HG03064 (cell line): Measurements from ENCODE around the gene ACSL3.

Experiments
- ATAC-seq: cut with Tn5 transposase; IDR thresholded peaks from one replicate; pipeline ENCODE4 v1.9.1; 2021; ENCODE audit warnings: low read depth; ENCODE audit not compliant: unreplicated experiment

The ACSL3 gene

DNA sequence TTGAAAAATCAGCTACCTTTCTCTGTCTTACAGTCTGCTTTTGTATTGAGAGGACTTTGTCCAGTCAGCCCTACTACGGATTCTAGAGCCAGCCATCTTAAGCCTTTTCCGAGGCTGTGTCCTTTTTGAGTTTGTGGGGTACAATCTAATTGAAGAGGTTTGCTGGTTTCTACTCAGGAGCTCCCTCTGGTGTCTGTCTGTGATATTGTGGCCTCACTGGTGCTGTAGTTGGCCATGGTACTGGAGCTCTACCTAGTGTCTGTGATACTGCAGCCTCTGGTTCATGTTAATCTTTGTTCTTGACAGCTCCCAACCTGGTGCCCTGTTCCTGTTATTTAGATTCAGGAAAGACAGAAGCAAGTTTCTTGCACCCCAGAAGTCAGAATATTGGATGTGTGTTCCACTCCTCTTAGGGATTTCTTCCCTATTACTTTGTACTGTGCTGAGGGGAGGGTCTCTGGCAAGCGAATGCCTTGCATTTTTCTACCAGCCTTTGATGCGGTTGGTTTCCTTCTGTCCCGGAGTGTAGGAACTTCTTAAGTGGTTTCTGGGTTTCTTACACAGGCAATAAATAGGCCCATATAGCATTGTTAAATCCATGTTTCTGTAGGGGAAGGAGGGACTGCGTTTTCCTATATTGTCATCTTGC lies 78.5 kb downstream of the ACSL3 start:
- no peak for ATAC-seq

DNA sequence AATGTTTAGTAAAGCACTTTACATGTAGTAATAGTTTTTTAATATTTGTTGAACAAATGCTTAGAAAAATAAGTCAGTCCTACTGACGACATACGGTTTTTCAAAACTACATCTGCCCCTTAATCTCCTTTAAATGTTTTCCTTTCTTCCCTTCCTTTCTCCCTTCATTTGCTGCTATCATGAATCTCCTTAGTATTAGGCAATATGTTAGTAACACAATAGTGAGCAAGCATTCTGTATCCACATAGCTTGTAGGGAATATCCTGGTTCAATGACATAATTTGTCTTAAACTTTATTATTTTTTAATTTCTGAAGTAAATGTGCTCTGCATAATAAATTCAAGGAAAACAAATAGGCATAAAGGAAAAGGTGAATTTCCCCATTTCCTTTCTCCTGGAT lies 79.1 kb downstream of the ACSL3 start:
- ATAC-seq: no peak

DNA sequence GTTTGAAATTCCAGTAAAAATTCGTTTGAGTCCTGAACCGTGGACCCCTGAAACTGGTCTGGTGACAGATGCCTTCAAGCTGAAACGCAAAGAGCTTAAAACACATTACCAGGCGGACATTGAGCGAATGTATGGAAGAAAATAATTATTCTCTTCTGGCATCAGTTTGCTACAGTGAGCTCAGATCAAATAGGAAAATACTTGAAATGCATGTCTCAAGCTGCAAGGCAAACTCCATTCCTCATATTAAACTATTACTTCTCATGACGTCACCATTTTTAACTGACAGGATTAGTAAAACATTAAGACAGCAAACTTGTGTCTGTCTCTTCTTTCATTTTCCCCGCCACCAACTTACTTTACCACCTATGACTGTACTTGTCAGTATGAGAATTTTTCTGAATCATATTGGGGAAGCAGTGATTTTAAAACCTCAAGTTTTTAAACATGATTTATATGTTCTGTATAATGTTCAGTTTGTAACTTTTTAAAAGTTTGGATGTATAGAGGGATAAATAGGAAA lies 80.7 kb downstream of the ACSL3 start:
- no peak for ATAC-seq

DNA sequence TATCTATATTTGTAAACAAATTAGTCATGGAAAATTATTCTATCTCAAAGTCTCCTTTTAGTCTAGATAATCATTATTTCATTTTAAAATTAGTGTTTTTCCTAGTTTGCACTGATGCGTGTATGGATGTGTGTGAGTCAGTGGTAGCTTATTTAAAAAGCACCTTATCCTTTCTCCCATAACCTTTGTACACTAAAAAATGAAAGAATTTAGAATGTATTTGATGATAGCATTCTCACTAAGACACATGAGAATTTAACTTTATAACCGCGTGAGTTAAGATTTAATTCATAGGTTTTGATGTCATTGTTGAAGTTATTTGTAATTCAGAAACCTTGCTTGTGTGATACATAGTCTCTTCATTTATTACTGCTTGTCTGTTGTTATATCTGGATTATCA lies 81.7 kb downstream of the ACSL3 start:
- no peak for ATAC-seq

DNA sequence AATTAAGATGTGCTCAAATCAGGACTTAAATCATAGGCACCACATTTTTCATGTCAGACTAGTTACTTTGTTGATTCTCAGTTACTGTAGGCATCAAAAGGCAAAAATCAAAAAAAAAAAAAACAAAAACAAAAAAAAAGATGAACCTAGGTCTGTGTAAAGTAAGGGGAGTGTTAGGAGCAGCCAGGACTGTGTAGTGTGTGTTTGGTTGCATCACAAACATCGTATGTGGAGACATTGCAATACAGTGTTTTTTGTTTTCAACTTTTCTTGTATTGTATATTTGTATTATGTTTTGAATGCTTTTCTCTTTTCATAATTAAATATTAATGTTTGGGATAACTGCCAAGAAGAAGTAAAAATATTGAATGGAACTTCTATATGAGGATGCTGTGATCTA lies 82.1 kb downstream of the ACSL3 start:
- ATAC-seq: no peak

DNA sequence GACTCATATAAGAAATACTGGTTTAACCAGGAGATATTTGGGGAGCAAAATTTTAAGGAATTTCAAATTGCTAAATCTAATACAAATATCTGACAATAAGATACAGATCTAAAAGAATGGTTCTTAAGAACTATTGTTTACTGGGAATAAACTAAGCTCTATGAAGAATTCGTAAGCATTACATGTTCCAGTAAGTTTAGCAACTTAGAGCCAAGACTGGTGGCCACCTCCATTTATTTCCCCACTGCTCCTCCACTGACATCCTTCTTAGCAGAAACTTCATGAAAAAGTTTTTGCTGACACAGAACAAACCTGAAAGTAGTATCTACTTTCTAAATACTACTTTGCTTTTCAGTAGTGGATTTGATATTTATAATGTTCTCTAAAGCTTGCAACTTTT lies 83.0 kb downstream of the ACSL3 start:
- ATAC-seq: peak; percentile 91

DNA sequence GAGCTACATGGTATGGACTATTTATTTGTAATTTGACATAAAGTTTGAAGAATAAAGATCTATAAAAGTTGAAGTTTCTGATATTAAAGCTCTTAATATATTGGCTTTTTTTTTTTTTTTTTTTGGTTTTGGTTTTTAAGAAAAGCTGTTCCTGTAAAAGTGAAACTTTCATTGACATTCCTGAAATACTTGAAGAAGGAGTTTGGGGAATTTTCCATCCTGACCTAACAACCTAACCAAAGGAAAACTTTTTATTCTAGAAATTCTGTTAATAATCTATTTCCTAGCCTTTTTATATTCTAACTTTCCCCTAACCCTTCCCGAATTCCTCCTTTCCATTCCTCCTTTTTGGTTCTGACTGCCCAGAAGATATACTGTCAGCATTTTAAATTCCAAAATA lies 83.7 kb downstream of the ACSL3 start:
- ATAC-seq: no peak

DNA sequence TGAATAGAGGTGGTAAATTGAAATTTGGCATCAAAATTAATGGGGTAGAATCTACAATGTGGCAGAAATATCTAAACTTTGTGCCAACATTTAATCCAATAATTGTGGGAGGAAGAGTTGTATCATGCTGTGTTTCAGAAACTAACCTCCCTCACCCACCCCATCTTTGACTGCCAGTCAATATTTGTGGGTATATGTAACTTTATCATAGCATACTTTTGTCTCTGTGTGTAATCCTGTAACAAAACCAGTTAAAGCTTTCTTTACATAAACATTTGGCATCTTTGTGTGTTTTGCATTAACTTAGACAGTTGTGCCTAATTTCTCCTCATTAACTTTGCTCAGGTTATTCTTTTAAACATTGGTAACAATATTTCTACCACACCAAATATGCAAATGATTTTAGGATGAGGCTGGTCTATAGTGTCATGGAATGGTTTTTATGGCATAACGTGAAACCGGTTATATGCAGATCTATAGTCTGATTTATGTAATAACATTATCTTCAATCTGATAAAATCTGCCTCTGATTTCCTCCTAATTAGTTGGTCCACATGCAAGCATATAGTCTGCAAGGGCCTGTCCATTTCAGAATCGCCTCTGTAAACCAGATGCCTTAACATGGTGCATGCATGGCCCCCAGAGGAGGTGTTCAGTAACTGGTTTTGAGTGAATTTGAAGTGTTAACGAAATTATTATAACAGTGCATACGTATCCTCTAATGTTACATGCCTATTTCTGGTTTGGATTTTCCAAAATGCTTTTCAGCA lies 84.3 kb downstream of the ACSL3 start:
- no peak for ATAC-seq

DNA sequence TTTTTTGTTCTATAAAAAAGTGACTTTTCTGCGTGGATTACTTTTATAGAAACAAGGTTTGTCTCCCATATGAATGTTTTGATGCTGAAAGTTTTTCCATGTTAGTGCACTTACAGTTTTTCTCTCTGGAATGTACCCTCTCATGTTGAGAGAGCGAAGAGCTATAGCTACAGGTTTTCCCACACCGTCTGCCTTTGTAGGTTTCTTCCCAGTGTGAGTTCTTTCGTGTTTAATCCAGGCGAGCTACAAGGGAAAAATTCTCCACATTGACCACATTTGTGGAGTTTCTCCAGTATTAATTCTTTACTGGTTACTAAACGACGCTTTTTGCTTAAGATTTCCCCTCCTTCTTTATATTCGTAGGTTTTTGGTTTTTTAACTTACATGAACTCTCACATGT lies 85.1 kb downstream of the ACSL3 start:
- ATAC-seq: no peak

DNA sequence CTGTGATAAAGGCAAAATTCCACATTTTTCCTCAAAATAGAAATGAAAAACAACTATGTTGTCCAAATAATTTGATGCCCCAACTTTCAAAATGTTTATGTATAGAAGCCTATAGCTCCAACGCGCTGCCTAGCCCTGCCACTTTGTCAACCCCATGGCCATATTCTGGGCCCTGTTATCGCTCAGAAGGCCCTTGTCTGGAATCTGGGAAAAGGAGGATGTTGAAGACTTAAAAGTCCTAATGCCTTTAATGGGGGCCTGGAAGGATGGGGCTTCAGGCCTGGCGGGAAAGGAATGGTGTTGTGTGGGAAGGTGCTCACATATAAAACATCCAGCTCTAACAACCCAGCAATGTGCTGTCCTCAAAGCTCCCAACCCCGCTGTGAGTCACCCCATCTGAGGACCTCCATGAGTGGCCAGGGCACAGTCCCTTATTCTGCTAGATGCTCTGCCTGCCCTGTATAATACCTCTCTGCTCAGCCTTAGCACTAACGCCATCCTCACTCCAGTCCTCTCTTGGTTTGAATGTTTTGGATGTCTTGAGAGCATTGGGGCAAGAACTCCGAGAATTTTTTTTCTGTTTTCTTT lies 86.0 kb downstream of the ACSL3 start:
- ATAC-seq: no peak

DNA sequence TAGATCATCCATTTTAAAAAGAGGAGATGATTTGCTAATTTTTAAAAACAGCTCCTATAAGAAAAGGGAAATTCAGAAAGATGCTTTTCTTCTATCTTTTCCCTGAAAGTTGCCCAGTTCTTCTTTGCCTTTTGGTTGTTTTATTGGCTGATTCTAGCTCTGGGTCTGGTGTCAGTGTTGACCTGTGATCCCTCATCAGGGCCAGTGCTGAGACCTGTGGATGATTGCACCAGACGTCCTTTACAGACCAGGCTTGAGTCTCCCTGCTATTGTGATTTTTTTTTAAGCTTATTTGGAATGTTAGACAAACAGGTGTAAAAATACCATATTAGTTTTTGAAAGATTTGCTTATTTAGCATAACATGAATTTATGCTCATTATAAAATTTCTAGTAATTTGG lies 88.2 kb downstream of the ACSL3 start:
- no peak for ATAC-seq

DNA sequence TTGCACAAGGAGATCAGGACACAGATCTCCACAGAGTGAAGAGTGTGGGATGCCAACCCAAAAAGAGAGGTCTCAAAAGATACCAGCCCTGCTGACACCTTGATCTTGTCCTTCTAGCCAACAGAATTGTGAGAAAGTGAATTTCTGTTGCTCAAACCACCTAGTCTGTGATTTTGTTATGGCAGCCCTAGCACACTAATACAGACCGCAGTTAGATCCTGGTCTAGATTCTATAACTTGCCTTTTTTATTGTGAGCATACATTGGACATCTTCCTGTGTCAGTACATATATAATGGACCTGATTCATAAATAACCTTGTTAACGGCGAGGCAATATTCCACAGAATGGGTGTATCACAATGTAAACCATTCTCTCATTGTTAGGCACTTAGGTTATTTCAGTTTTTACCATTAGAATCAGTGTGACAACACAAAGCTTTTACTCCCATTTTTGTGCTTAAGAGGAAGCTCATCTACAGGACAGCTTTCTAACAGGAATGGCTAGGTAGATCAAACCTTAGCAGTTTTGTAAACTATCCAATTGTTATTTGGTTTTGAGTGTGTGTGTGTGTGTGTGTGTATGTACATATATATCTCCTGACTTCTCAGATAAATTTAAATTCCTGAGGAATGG lies 89.0 kb downstream of the ACSL3 start:
- ATAC-seq: no peak

DNA sequence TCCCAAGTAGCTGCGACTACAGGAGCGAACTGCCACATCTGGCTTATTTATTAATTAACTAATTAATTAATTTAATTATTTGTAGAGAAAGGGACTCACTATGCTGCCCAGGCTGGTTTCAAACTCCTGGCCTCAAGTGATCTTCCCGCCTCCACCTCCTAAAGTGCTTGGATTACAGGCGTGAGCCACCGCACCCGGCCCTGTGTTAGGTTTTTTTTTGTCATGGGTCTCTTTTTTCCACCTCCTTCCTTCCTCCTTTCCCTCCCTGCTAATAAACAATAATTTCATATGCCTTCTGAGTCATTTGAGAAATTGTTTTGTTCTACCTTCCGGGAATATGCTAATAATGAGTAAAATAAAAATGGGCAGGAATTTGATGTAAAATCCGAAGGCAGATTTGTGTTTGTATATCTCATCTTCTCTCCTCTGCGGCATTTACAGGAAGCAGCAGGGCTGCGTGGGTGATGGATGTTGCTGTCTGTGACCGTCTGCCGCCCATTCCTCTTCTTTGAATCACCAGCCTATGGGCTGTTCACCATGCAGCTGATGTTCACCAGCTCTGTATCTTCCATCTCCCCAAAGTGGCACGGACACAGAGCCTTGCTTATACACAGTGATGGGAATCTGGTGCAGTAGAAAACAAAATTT lies 89.9 kb downstream of the ACSL3 start:
- ATAC-seq: no peak

DNA sequence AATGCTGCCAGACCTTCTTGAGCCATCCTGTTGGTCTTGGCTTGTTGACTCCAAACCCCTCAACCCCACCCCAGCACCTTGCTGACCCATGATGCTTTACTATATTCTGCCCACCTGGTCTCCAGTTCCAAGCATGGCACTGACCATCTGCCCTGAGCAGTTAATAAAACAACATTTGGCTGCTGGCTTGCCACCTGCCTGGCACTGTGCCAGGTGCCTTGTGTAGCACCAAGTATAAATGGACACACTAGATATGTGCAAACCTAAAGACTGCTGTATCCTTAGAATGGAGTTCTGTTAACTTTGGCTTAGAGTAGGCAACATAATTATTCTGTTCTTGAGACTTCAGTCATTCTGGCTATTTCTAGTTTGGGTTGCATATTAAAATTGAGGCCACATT lies 91.4 kb downstream of the ACSL3 start:
- ATAC-seq: no peak

DNA sequence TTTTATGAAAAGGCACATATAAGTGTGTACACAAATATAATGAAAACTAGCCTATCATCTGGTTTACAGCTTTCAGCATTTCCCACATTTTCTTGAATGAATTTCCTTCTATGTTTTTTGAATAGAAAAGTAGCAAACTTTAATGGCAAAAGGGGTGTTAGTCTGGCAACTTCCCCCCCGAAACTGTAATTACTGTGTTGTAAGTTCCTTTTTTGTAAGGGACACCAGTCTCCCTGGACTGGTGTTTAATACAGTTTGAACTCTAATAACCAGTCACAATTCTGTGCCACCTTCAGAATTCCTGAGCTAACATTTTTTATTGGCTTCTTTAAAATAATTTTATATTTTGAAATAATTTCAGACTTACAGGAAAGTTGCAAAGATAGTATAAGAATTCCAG lies 94.2 kb downstream of the ACSL3 start:
- ATAC-seq: no peak

DNA sequence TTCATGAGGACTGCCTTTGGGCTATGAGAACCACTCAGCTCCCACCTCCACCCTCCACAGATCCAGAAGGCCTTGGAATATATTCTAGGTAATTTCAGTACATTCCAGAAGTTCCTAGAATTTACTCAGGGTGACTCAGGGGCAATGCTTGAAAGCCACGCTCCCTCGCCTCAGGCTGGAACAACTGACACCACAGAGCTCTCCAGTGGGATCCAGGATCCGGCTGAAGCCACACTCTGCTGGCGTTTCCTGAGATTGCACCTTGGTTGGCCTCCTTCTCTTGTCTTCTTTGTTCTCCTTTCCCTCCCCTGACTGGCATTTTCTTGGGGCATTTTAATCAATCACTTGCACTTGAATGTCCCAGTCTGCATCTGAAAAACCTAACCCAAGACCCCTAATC lies 98.5 kb downstream of the ACSL3 start:
- ATAC-seq: no peak

DNA sequence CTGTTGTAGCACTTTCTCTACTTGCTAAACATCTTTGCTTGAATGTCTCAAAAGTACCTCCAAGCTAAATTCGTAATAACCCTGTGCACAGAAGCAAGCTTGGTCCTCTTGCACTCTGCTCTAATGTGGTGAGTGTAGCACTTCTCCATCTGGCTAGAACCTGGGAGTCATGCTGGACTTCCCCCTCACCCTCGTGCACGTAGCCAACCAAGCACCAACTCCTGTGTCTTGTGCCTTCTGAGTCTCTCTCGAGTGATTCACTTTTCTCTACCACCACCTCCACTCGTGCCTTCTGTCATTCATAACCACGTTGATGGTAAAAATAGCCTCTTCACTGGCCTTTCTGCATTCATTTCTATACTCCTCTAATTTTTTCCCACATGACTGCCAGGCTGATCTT lies 99.3 kb downstream of the ACSL3 start:
- ATAC-seq: peak; percentile 79

DNA sequence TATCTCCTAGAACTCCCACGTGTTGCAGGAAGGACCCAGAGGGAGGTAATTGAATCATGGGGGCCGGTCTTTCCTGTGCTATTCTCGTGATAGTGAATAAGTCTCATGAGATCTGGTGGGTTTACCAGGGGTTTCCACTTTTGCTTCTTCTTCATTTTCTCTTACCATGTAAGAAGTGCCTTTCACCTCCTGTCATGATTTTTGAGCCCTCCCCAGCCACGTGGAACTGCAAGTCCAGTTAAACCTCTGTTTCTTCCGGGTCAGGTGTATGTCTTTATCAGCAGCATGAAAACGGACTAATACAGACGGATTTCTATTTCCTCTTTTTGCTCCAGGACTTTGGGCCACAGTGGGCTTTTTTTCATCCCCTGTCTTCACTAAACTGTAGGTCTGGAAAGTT lies 102.8 kb downstream of the ACSL3 start:
- no peak for ATAC-seq

DNA sequence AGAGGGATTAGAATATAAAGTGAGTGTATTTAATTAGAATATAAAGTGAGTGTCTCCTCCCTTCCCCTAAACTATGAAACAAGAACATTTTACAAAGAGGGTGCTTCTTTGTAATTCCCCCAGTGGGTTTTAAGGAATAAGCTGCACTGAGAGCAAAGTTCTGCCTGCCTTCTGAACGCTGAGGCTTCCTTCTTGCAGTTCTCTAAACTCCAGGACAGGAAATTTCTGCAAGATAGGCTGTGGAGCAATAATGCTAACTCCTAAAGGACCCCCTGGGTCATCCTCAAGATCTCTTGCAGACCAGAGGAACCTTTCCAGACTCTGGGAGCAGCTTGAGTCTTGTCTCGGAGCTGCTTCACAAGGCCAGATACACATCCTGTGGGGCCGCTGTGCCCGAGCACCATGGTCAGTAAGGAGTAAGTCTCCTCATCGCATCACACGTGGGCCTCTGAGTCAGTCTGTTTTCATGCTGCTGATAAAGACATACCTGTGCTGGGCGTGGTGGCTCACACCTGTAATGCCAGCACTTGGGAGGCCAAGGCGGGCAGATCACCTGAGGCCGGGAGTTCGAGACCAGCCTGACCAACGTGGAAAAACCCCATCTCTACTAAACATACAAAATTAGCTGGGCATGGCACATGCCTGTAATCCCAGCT lies 103.7 kb downstream of the ACSL3 start:
- no peak for ATAC-seq

DNA sequence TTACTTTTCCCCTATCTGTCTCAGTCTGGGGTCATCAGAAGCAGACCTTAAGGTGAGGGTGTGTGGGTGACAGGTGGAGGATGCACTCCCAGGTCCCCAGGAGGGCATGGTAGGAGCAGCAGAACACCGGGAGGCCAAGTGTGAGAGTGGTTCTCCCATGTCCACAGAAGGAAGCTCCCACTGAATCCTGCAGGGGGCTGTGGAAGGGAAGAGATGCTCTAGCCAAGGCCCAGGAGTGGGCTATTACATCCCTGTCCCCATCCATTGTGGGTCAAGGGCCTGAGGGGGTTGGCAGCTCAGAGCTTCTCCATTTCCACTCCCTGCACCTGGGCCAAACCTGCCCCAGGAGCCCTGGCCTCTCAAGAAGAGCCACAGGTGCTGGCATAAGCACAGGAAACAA lies 104.7 kb downstream of the ACSL3 start:
- no peak for ATAC-seq
